ENCODE results near the gene PDE7B. TPM values are rescaled to one million over a fixed set of nuclear protein-coding genes. Genes with fewer than 3 reads are reported as not detected.
A peak's percentile ranks its signal among the peaks of the same experiment; 100 is the strongest.

PDE7B gene
- total and polyA plus RNA-seq, 2 donors from 2014 or later: 4.6 to 15.4 TPM

GRCh38 chr6:135850882-135851281, 619 bp upstream of the PDE7B start:
- Histone ChIP-seq H3K27ac (ENCODE audit: low read depth in 2 of 2, low read length in 2 of 2) (peak overlapping the region in 1 of 2 donors; percentile 20), H3K27me3 (ENCODE audit: control insufficient read depth, insufficient read depth, low read length) (no peaks in the 10 kb centered on the region), H3K9ac (ENCODE audit: low read length in 3 of 3) (peak overlapping the region in 1 of 3 donors; percentile 68), H3K4me1 (ENCODE audit: control insufficient read depth in 2 of 3, insufficient read depth in 2 of 3, low read depth in 1 of 3, low read length in 3 of 3) (peaks cover 0 to 9% (median 5%) of the 10 kb centered on the region in 3 donors), H3K9me3 (ENCODE audit: control insufficient read depth in 2 of 3, insufficient read depth in 1 of 3, low read length in 3 of 3) (peaks cover 0 to 4% (median 0%) of the 10 kb centered on the region in 3 donors), H3K4me3 (ENCODE audit: low read length in 3 of 3) (peak overlapping the region in 2 of 3 donors; percentile 67 to 79), H3K36me3 (ENCODE audit: control insufficient read depth in 2 of 3, insufficient read depth in 3 of 3, low read length in 3 of 3) (no peaks in the 10 kb centered on the region)
- no peak for FAIRE-seq
- intact Hi-C loops (cut with DNase I): no loop called here
- TF ChIP-seq, protein P1, sequence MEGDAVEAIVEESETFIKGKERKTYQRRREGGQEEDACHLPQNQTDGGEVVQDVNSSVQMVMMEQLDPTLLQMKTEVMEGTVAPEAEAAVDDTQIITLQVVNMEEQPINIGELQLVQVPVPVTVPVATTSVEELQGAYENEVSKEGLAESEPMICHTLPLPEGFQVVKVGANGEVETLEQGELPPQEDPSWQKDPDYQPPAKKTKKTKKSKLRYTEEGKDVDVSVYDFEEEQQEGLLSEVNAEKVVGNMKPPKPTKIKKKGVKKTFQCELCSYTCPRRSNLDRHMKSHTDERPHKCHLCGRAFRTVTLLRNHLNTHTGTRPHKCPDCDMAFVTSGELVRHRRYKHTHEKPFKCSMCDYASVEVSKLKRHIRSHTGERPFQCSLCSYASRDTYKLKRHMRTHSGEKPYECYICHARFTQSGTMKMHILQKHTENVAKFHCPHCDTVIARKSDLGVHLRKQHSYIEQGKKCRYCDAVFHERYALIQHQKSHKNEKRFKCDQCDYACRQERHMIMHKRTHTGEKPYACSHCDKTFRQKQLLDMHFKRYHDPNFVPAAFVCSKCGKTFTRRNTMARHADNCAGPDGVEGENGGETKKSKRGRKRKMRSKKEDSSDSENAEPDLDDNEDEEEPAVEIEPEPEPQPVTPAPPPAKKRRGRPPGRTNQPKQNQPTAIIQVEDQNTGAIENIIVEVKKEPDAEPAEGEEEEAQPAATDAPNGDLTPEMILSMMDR (IDR thresholded peaks at IDR 0.05; ENCODE audit: borderline replicate concordance, extremely low read depth, insufficient read depth): no peak
- DNase-seq: peak in 2 of 5 donors; percentile 14 to 18

DNA sequence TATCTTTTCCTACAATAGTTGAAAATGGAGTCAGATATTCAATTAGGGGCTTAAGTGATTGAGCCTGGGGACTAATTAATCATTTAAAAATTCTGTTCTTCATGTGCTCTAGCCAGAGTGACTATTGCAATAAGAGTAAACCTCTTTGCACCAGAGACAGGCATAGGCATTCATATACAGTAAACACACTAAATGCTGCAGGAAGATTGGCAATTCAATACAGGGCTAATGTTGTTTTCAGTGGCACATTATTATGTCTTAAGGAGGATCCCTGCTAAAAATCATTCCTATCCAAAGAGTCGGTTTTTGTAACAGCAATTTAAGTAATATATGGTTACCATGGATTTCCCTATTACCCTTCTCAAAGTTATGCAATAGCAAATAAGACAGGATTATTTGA, 1.2 kb downstream of the PDE7B start:
- intact Hi-C loops (cut with DNase I): no loop called here
- DNase-seq (no peak), FAIRE-seq (no peak)
- Histone ChIP-seq H3K4me1 (ENCODE audit: control insufficient read depth in 2 of 3, insufficient read depth in 2 of 3, low read depth in 1 of 3, low read length in 3 of 3) (peaks cover 0 to 9% (median 5%) of the 10 kb centered on the region in 3 donors), H3K27me3 (ENCODE audit: control insufficient read depth, insufficient read depth, low read length) (no peaks in the 10 kb centered on the region), H3K9ac (ENCODE audit: low read length in 3 of 3) (peak overlapping the region in 2 of 3 donors; percentile 35 to 65), H3K4me3 (ENCODE audit: low read length in 3 of 3) (peak overlapping the region; percentile 7 to 79 (median 67)), H3K36me3 (ENCODE audit: control insufficient read depth in 2 of 3, insufficient read depth in 3 of 3, low read length in 3 of 3) (no peaks in the 10 kb centered on the region), H3K27ac (ENCODE audit: low read depth in 2 of 2, low read length in 2 of 2) (no peak overlapping the region), H3K9me3 (ENCODE audit: control insufficient read depth in 2 of 3, insufficient read depth in 1 of 3, low read length in 3 of 3) (no peaks in the 10 kb centered on the region)
- TF ChIP-seq, protein P1 (IDR thresholded peaks at IDR 0.05; ENCODE audit: borderline replicate concordance, extremely low read depth, insufficient read depth): no peak

DNA sequence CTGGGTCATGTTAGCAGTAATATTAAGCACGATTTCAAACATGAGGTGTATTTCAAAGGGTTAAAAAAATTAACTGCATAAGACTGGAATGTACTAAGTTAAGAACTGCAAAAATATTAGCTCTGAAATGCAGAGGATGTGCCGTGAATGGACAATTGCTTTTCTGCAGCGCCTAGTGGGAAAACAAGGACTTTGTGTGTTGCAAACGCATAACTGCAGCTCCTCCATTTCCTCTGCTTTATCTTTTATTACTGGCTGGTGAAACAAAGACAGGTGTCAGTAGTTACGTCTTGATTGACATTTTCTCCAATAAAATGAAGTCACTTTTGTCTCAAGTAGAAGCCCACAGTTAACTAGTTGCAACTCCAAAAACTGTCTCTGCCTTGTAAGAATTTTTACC, 1.7 kb downstream of the PDE7B start:
- FAIRE-seq (no peak), DNase-seq (no peak)
- no peaks in the 10 kb centered on the region for H3K36me3 ChIP-seq (ENCODE audit: control insufficient read depth in 2 of 3, insufficient read depth in 3 of 3, low read length in 3 of 3)
- H3K4me1 ChIP-seq (ENCODE audit: control insufficient read depth in 2 of 3, insufficient read depth in 2 of 3, low read depth in 1 of 3, low read length in 3 of 3): peaks cover 0 to 9% (median 5%) of the 10 kb centered on the region in 3 donors
- TF ChIP-seq, protein P1 (IDR thresholded peaks at IDR 0.05; ENCODE audit: borderline replicate concordance, extremely low read depth, insufficient read depth): no peak
- no peaks in the 10 kb centered on the region for H3K27me3 ChIP-seq (ENCODE audit: control insufficient read depth, insufficient read depth, low read length)
- H3K9ac ChIP-seq (ENCODE audit: low read length in 3 of 3): peak overlapping the region in 2 of 3 donors; percentile 35 to 65
- H3K27ac ChIP-seq (ENCODE audit: low read depth in 2 of 2, low read length in 2 of 2): no peak overlapping the region
- H3K9me3 ChIP-seq (ENCODE audit: control insufficient read depth in 2 of 3, insufficient read depth in 1 of 3, low read length in 3 of 3): no peaks in the 10 kb centered on the region
- peak overlapping the region; percentile 13 to 79 (median 67) for H3K4me3 ChIP-seq (ENCODE audit: low read length in 3 of 3)
- intact Hi-C loops (cut with DNase I): no loop called here

DNA sequence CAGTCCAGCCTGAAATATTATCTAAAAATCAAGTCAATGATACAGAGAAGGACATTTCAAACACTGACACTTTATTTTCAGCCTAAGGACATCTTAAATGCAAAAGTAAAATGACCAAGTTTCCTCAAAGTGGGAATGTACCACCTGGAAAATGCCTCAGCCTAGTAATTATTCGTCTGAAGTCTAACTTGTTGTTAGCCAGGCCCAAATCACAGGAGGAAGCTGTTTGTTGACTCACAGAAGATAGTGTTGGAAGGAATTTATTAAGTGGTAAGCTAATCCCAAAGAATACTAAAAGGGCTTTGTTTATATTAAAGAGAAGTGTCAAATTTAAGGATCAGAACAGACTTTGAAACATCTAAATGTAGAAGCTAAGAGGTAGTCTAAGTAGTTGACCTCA, 2.5 kb downstream of the PDE7B start:
- H3K27me3 ChIP-seq (ENCODE audit: control insufficient read depth, insufficient read depth, low read length): no peaks in the 10 kb centered on the region
- no peaks in the 10 kb centered on the region for H3K9me3 ChIP-seq (ENCODE audit: control insufficient read depth in 2 of 3, insufficient read depth in 1 of 3, low read length in 3 of 3)
- H3K4me3 ChIP-seq (ENCODE audit: low read length in 3 of 3): peak overlapping the region in 2 of 3 donors; percentile 32 to 67
- no peaks in the 10 kb centered on the region for H3K36me3 ChIP-seq (ENCODE audit: control insufficient read depth in 2 of 3, insufficient read depth in 3 of 3, low read length in 3 of 3)
- intact Hi-C loops (cut with DNase I): no loop called here
- peaks cover 0 to 9% (median 5%) of the 10 kb centered on the region in 3 donors for H3K4me1 ChIP-seq (ENCODE audit: control insufficient read depth in 2 of 3, insufficient read depth in 2 of 3, low read depth in 1 of 3, low read length in 3 of 3)
- no peak overlapping the region for H3K27ac ChIP-seq (ENCODE audit: low read depth in 2 of 2, low read length in 2 of 2)
- TF ChIP-seq, protein P1 (IDR thresholded peaks at IDR 0.05; ENCODE audit: borderline replicate concordance, extremely low read depth, insufficient read depth): no peak
- no peak overlapping the region for H3K9ac ChIP-seq (ENCODE audit: low read length in 3 of 3)
- FAIRE-seq (no peak), DNase-seq (no peak)

Data from kidney (tissue), 14 donors.